GM23338 (cell line): ENCODE results near the gene GRIN2A. TPM values are rescaled to one million over a fixed set of nuclear protein-coding genes. Genes with fewer than 3 reads are reported as not detected.

ENCODE experiments used
- ATAC-seq: fragments of 200-7000 bp; cut with Tn5 transposase; 3 replicates; pipeline ENCODE4 v1.9.1; 2020
- DNase-seq: peaks from one replicate; pipeline ENCODE4 v3.0.0-alpha.2; 2015; ENCODE audit warnings: low spot score
- H2AFZ ChIP-seq: fragments of 200-600 bp; sonication (generic); 2 replicates; pipeline ENCODE4 v1.8.0; 2016; ENCODE audit warnings: antibody characterized with exemption, mild to moderate bottlenecking, moderate library complexity
- H3F3A ChIP-seq: fragments of 200-600 bp; sonication (generic); replicated peaks from 2 replicates; pipeline ENCODE4 v1.8.0; 2017; ENCODE audit warnings: antibody characterized with exemption, mixed run types, low read depth
- H3K27ac ChIP-seq: fragments of 200-600 bp; sonication (generic); 2 replicates; pipeline ENCODE4 v1.6.1; 2016; ENCODE audit warnings: low read depth
- H3K27me3 ChIP-seq: fragments of 200-600 bp; sonication (generic); 2 replicates; pipeline ENCODE4 v1.8.0; 2016; ENCODE audit warnings: mild to moderate bottlenecking, mixed run types, moderate library complexity; ENCODE audit not compliant: insufficient read depth
- H3K36me3 ChIP-seq: fragments of 200-600 bp; sonication (generic); 2 replicates; pipeline ENCODE4 v1.8.0; 2016; ENCODE audit warnings: mild to moderate bottlenecking; ENCODE audit not compliant: insufficient read depth
- H3K4me1 ChIP-seq: fragments of 200-600 bp; sonication (generic); 2 replicates; pipeline ENCODE4 v1.8.0; 2016; ENCODE audit warnings: mild to moderate bottlenecking, moderate library complexity; ENCODE audit not compliant: insufficient read depth
- H3K4me2 ChIP-seq: fragments of 200-600 bp; sonication (generic); 2 replicates; pipeline ENCODE4 v1.7.1; 2017; ENCODE audit warnings: mixed run types
- H3K4me3 ChIP-seq: fragments of 200-600 bp; sonication (generic); 2 replicates; pipeline ENCODE4 v1.6.1; 2016; ENCODE audit warnings: mixed run types
- H3K79me2 ChIP-seq: fragments of 200-600 bp; sonication (generic); replicated peaks from 2 replicates; pipeline ENCODE4 v1.8.0; 2017; ENCODE audit warnings: mild to moderate bottlenecking; ENCODE audit not compliant: insufficient read depth
- H3K9me2 ChIP-seq: fragments of 200-600 bp; sonication (generic); 2 replicates; pipeline ENCODE4 v1.8.0; 2017; ENCODE audit not compliant: insufficient read depth
- H4K20me1 ChIP-seq: fragments of 200-600 bp; sonication (generic); replicated peaks from 2 replicates; pipeline ENCODE4 v1.8.0; 2017; ENCODE audit warnings: mild to moderate bottlenecking; ENCODE audit not compliant: insufficient read depth
- H3K27ac Mint-ChIP-seq: 2 replicates; pipeline ENCODE4 v1.8.0; 2020; ENCODE audit warnings: inconsistent platforms, mild to moderate bottlenecking, moderate library complexity, mixed read lengths
- H3K27me3 Mint-ChIP-seq: 3 replicates; pipeline ENCODE4 v1.8.0; 2022; ENCODE audit warnings: low read depth, mild to moderate bottlenecking, moderate library complexity, mixed read lengths, inconsistent platforms; ENCODE audit not compliant: insufficient read depth, poor library complexity
- H3K36me3 Mint-ChIP-seq: 3 replicates; pipeline ENCODE4 v1.8.0; 2021; ENCODE audit warnings: low read depth, mild to moderate bottlenecking, inconsistent platforms, moderate library complexity, mixed read lengths
- H3K4me1 Mint-ChIP-seq: 3 replicates; pipeline ENCODE4 v1.8.0; 2020; ENCODE audit warnings: mild to moderate bottlenecking, inconsistent platforms, mixed read lengths
- H3K4me3 Mint-ChIP-seq: 3 replicates; pipeline ENCODE4 v1.8.0; 2021; ENCODE audit warnings: moderate library complexity, mild to moderate bottlenecking, inconsistent platforms, mixed read lengths
- H3K9me3 Mint-ChIP-seq: 3 replicates; pipeline ENCODE4 v1.8.0; 2020; ENCODE audit warnings: moderate library complexity, mild to moderate bottlenecking, inconsistent platforms, mixed read lengths
- CREB1 ChIP-seq: fragments of 250-450 bp; sonication (Bioruptor Pico); IDR thresholded peaks from 2 replicates; pipeline ENCODE4 v1.5.0; 2020; ENCODE audit warnings: low read depth, mild to moderate bottlenecking, moderate library complexity
- EZH2 ChIP-seq: fragments of 200-600 bp; sonication (generic); IDR thresholded peaks from one replicate; pipeline ENCODE4 v1.8.0; 2017; ENCODE audit warnings: antibody characterized with exemption, mild to moderate bottlenecking, low read depth; ENCODE audit not compliant: unreplicated experiment
- EZH2phosphoT487 ChIP-seq: fragments of 200-600 bp; sonication (generic); IDR thresholded peaks from one replicate; pipeline ENCODE4 v1.8.1; 2018; ENCODE audit warnings: antibody characterized with exemption; ENCODE audit not compliant: unreplicated experiment
- JUNB ChIP-seq: IDR thresholded peaks from one replicate; pipeline ENCODE4 v1.6.1; 2016; ENCODE audit warnings: antibody characterized with exemption; ENCODE audit not compliant: unreplicated experiment
- NANOG ChIP-seq: IDR thresholded peaks from 2 replicates; pipeline ENCODE4 v1.6.1; 2016; ENCODE audit warnings: antibody characterized with exemption, borderline replicate concordance
- POLR2AphosphoS5 ChIP-seq: IDR thresholded peaks from 2 replicates; pipeline ENCODE4 v1.6.1; 2016; ENCODE audit warnings: antibody characterized with exemption, low read depth
- STAT1 ChIP-seq: IDR thresholded peaks from one replicate; pipeline ENCODE4 v1.6.1; 2016; ENCODE audit warnings: antibody characterized with exemption; ENCODE audit not compliant: unreplicated experiment
- ZNF331 ChIP-seq: fragments of 250-450 bp; sonication (Bioruptor Pico); IDR thresholded peaks from 2 replicates; pipeline ENCODE4 v1.5.0; 2020; ENCODE audit warnings: low read depth, mild to moderate bottlenecking, moderate library complexity
- polyA plus RNA-seq: library from polyadenylated mRNA; unstranded; fragments of >200 nt; fragmentation: Nextera tagmentation; extraction: Ambion mirVana; gene quantifications from 2 replicates; pipeline ENCODE4 v1.2.1, GENCODE V29; 2016
- total RNA-seq: library from RNA; depleted of rRNA; stranded (reverse); fragments of >200 nt; shearing (Covaris generic); gene quantifications from 2 replicates; pipeline ENCODE4 v1.2.3, GENCODE V29; 2014
- TF ChIP-seq, protein P1 (sequence below): fragments of 250-450 bp; sonication (Bioruptor Pico); IDR thresholded peaks from 2 replicates; pipeline ENCODE4 v1.5.0; 2020; ENCODE audit warnings: mild to moderate bottlenecking, moderate library complexity
- TF ChIP-seq, protein P2 (sequence below), 2 experiments: fragments of 200-600 bp in 1 of 2; sonication (generic) in 1 of 2; conservative IDR thresholded peaks; 2 replicates each; pipeline versions ENCODE4 v1.5.1 to v1.6.1; 2016 to 2017; ENCODE audit warnings: antibody characterized with exemption in 2 of 2, low read depth in 2 of 2, mild to moderate bottlenecking in 2 of 2, moderate library complexity in 1 of 2

The GRIN2A gene
- total and polyA plus RNA-seq, 2 experiments from 2014 or later, result 0.89 to 5.1 TPM

DNA sequence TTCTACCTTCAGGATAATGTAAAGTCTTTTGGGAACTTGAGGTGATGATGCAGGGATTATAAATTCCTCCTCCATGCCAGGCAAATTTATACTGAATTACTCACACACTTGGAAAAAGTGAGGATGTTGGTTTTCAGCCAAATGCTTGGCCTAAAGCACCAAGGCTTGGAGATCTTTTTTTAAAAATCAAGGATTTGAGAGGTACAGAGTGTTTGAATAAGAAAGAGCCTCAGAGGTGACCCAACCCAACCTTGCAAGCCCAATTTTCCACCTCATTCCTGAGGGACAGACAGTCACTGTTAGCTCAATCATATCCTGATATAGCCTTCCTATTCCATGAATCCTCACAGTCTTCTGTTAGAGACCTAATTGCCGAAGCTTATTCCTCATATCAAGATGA, 14.0 kb downstream of the GRIN2A start (continued):
- TF ChIP-seq, protein P1, sequence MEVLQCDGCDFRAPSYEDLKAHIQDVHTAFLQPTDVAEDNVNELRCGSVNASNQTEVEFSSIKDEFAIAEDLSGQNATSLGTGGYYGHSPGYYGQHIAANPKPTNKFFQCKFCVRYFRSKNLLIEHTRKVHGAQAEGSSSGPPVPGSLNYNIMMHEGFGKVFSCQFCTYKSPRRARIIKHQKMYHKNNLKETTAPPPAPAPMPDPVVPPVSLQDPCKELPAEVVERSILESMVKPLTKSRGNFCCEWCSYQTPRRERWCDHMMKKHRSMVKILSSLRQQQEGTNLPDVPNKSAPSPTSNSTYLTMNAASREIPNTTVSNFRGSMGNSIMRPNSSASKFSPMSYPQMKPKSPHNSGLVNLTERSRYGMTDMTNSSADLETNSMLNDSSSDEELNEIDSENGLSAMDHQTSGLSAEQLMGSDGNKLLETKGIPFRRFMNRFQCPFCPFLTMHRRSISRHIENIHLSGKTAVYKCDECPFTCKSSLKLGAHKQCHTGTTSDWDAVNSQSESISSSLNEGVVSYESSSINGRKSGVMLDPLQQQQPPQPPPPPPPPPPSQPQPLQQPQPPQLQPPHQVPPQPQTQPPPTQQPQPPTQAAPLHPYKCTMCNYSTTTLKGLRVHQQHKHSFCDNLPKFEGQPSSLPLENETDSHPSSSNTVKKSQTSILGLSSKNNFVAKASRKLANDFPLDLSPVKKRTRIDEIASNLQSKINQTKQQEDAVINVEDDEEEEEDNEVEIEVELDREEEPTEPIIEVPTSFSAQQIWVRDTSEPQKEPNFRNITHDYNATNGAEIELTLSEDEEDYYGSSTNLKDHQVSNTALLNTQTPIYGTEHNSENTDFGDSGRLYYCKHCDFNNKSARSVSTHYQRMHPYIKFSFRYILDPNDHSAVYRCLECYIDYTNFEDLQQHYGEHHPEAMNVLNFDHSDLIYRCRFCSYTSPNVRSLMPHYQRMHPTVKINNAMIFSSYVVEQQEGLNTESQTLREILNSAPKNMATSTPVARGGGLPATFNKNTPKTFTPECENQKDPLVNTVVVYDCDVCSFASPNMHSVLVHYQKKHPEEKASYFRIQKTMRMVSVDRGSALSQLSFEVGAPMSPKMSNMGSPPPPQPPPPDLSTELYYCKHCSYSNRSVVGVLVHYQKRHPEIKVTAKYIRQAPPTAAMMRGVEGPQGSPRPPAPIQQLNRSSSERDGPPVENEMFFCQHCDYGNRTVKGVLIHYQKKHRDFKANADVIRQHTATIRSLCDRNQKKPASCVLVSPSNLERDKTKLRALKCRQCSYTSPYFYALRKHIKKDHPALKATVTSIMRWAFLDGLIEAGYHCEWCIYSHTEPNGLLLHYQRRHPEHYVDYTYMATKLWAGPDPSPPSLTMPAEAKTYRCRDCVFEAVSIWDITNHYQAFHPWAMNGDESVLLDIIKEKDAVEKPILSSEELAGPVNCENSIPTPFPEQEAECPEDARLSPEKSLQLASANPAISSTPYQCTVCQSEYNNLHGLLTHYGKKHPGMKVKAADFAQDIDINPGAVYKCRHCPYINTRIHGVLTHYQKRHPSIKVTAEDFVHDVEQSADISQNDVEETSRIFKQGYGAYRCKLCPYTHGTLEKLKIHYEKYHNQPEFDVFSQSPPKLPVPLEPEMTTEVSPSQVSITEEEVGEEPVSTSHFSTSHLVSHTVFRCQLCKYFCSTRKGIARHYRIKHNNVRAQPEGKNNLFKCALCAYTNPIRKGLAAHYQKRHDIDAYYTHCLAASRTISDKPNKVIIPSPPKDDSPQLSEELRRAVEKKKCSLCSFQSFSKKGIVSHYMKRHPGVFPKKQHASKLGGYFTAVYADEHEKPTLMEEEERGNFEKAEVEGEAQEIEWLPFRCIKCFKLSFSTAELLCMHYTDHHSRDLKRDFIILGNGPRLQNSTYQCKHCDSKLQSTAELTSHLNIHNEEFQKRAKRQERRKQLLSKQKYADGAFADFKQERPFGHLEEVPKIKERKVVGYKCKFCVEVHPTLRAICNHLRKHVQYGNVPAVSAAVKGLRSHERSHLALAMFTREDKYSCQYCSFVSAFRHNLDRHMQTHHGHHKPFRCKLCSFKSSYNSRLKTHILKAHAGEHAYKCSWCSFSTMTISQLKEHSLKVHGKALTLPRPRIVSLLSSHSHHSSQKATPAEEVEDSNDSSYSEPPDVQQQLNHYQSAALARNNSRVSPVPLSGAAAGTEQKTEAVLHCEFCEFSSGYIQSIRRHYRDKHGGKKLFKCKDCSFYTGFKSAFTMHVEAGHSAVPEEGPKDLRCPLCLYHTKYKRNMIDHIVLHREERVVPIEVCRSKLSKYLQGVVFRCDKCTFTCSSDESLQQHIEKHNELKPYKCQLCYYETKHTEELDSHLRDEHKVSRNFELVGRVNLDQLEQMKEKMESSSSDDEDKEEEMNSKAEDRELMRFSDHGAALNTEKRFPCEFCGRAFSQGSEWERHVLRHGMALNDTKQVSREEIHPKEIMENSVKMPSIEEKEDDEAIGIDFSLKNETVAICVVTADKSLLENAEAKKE (CRISPR knock-in tag), result no peak
- TF ChIP-seq STAT1, result no peak
- TF ChIP-seq, protein P2, sequence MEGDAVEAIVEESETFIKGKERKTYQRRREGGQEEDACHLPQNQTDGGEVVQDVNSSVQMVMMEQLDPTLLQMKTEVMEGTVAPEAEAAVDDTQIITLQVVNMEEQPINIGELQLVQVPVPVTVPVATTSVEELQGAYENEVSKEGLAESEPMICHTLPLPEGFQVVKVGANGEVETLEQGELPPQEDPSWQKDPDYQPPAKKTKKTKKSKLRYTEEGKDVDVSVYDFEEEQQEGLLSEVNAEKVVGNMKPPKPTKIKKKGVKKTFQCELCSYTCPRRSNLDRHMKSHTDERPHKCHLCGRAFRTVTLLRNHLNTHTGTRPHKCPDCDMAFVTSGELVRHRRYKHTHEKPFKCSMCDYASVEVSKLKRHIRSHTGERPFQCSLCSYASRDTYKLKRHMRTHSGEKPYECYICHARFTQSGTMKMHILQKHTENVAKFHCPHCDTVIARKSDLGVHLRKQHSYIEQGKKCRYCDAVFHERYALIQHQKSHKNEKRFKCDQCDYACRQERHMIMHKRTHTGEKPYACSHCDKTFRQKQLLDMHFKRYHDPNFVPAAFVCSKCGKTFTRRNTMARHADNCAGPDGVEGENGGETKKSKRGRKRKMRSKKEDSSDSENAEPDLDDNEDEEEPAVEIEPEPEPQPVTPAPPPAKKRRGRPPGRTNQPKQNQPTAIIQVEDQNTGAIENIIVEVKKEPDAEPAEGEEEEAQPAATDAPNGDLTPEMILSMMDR (conservative IDR thresholded peaks at IDR 0.05; ENCODE audit: low read depth in 2 of 2), result no peak
- no peak for TF ChIP-seq JUNB

DNA sequence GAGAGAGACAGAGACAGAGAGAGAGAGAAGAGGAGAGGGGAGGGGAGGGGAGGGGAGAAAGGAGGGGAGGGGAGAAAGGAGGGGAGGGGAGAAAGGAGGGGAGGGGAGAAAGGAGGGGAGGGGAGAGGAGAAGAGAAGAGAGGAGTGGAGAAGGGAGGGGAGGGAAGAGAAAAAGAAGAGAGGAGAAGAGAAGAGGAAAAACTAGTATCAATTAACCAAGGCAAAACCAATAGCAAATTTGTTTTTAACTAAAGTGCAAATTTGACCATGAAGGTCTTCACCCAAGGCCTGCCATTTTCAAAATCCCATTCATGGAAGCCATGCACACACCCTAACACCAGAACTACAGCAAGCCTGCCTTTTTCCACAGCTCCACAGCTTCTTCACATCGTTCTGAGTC, 16.6 kb downstream of the GRIN2A start:
- Histone ChIP-seq H3K4me3 (no peak overlapping the region), H2AFZ (no peak overlapping the region), H3F3A (no peaks in the 10 kb centered on the region), H3K27ac (no peak overlapping the region), H3K36me3 (no peaks in the 10 kb centered on the region), H3K79me2 (no peaks in the 10 kb centered on the region), H3K4me1 (0 out of 2 replicates have a peak, but pooled peaks cover 5% of the 10 kb centered on the region), H4K20me1 (no peaks in the 10 kb centered on the region), H3K4me2 (no peak overlapping the region), H3K27me3 (no peaks in the 10 kb centered on the region), H3K9me2 (peaks cover 10% of the 10 kb centered on the region; the same call in 1 of the 2 replicates)
- Mint-ChIP-seq H3K27ac (no peak overlapping the region), H3K4me3 (no peak overlapping the region), H3K36me3 (no peaks in the 10 kb centered on the region), H3K27me3 (no peaks in the 10 kb centered on the region), H3K4me1 (peaks cover 6% of the 10 kb centered on the region; the same call in 2 of the 3 replicates), H3K9me3 (no peaks in the 10 kb centered on the region)
- ATAC-seq (no peak), DNase-seq (no peak)
- TF ChIP-seq, protein P2 (conservative IDR thresholded peaks at IDR 0.05; ENCODE audit: low read depth in 2 of 2), result no peak
- TF ChIP-seq CREB1 (CRISPR knock-in tag) (no peak), EZH2 (no peak), NANOG (no peak), STAT1 (no peak), ZNF331 (CRISPR knock-in tag) (no peak), POLR2AphosphoS5 (no peak), EZH2phosphoT487 (no peak)
